ENCODE data around the gene CAPS.
"Not testable (repeated sequence)": the region's sequence is repeated elsewhere in the genome, so short reads cannot be mapped to it uniquely, and the experiment has no call there.

The CAPS gene

DNA sequence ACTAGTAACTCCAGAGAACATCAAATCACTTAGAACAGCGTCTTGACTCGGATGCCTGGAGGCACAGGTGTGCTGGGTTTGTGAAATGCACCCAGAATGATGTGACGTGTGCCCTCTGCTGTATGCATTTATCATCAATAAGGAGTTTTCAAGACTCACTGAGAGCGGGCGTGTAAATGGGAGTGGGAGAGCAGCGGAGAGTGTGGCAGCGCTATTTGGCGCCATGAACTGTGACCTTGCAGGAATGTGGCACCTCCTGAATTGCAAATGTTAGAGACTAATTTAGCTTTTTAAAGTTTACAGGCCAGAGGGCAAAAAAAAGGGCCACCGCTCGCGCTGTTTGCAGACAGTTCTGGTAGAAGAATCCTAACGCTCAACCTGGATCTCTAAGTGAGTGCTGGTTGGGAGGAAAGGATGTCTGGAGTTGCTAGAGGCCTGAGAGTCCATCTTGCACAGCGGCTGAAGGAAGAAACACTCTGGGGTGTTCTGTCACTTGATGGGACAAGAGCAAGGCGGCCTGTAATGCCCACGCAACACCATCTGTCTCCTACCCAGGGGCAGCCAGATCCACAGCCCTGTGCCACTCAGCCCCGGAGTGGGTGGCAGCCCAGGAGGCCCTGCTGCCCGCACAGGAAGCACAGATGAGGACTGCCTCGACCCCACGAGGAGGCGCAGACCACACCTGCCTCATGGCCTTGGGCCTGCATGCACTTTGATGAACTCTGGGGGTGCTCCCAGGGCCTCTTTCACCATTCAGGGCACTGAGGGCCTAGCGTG lies 44.2 kb downstream of the CAPS start:
- no peak for DNase-seq

DNA sequence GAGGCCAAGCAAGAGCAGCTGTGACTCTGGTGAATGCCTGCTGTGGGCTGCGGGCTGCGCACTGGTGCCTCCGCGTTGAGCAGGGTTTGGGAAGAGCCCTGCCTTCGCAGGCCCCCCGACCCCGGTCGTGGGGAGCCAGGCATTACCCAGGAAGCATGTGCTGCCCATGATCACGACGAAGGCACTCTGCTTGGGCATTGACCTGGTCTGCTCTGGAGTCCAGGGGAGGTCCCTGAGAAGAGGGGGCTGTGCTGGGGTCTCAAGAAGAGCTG lies 44.7 kb downstream of the CAPS start:
- no peak for DNase-seq

GRCh38 chr19:5959260-5960004 lies 45.4 kb downstream of the CAPS start:
- no peak for DNase-seq

DNA sequence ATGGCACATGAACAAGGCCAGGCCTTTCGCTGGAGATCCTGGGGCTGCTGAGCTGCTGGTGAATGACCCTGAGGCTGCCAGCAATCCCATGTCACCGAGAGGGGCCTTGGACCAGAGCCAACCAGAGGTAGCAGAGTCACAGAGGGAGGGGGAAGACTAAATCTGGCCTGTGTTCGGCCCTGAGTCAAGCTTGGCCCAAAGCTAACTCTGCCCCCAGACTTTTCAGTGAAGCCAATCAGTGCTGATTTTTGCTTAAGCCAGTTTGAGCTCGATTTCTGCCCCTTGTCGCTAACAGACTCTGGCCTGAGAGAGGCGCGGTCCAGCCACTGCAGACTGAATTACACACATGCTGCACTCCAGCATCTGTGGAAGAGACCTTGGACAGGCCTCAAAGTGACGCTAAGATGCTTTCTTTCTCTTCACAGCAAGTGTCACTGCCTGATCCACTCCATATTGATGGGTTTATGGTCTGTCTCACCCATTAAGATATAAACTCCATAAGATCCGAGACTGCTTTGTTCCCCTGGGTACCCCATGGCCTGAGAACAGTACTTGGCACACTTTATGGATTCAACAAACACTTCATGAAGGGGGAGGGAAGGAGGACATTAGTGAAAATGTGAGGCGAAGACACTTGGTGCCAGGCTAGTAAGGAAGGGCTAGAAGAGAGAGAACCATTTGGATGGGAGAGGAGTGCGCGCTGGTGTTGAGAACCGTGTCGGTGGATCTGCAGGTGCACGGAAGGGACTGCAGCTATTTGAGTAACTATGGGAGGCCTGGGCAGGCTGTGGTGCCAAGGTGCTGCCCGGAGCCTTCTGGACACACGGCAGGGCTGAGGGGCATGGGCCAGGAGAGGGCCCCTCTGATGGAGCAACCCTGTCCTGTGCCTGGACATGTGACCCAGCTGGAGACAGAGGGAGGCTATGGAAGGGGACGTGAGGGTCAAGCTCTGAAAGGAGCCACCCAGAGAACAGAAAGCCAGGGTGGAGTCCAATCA lies 46.2 kb downstream of the CAPS start:
- no peak for DNase-seq

DNA sequence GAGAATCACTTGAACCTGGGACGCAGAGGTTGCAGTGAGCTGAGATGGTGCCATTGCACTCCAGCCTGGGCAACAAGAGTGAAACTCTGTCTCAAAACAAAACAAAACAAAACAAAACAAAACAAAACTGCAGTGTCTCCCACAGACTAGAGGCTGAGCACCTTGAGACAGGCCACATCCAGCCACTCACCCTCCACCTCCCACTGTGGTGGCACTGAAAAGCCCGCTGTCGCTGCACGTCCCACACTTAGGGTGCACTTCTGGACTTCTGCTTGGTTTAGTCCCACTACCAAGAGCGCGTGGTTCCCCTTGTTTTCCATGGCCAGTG lies 47.6 kb downstream of the CAPS start:
- not testable (repeated sequence) for DNase-seq

- peak; percentile 62 for DNase-seq
Observed at GRCh38 chr19:5961969-5962945, 48.2 kb downstream of the CAPS start.

GRCh38 chr19:5963259-5963658 lies 49.2 kb downstream of the CAPS start:
- DNase-seq = not testable (repeated sequence)

GRCh38 chr19:5963855-5964254 lies 49.8 kb downstream of the CAPS start:
- DNase-seq = no peak

- no peak for DNase-seq
Observed at GRCh38 chr19:5964816-5965565, 50.9 kb downstream of the CAPS start.

All from activated CD4-positive, CD25-positive, alpha-beta regulatory T cell treated with anti-CD3 and anti-CD28 coated beads, Interleukin-2, amount 50 U/mL, for 72 hours (primary cell).